UCSD-AML1 (cell line): ENCODE measurements around the gene OR51S1.
"Not testable (repeated sequence)": the region's sequence is repeated elsewhere in the genome, so short reads cannot be mapped to it uniquely, and the experiment has no call there.

Experiments used
- DNase-seq: peaks from one replicate; lab custom pipeline; 2025; ENCODE audit not compliant: unreplicated experiment; lab: John Stamatoyannopoulos, UW

The OR51S1 gene

DNA sequence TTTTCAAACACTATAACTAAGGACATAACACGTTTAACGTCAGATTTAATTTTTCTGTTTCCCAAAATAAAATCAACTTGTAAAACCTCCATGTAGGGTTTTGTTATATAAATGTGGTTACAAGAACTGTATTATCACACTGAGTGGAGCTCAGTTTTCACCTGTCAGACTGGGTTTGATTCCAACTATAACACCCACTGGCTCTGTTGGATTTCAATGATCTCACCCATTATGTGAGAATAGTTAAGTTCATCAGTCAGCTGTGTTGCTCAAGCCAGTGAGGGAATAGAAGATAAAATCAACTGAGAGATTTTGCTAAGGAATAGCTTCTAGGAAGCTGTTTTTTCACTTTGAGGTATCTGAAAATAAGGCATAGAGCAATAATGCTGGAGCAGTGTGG lies 39.8 kb downstream of the OR51S1 start:
- no peak for DNase-seq

DNA sequence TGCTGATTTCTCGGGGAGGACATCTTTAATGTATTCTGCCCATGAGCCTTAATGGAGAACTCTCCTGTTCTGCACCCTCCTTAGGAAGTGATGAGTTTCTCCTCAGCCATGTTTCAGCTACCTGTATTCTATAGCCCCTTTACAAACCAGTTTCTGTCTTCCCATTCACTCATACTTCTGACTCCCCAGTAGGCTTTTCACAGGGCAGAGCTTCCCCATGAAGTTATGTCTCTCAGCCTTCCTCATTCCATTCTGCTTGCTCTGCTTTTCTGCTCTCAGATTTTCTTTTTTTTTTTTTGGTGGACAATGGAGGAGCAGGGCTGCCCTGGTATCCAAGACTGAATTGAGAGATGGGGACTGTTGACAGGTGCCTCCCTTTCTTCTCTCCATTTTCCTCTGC lies 40.5 kb downstream of the OR51S1 start:
- no peak for DNase-seq

DNA sequence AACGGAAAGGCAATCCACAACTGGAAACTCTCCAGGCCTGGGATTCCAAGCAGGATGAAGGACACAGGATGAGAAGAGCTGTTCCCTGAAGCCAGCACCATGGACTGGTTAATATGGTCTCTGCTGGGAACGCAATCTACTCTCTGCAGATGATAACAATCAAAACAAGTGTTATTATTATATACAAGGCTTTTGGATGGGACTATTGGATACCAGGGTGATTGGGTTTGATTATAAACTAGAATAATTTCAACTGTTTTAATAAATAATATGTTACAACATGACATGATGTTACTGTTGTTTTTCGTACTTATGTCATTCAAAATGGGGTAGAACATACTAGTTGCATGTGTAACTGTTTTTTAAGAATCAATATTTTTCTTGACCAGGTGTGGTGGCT lies 44.7 kb downstream of the OR51S1 start, which contains the start of gene OR52R1:
Gene OR52R1 (minus strand): TSS at position 101 of the 400 bp plus-strand sequence. CDS start 0 bp downstream, at position 101.
- DNase-seq, result no peak

DNA sequence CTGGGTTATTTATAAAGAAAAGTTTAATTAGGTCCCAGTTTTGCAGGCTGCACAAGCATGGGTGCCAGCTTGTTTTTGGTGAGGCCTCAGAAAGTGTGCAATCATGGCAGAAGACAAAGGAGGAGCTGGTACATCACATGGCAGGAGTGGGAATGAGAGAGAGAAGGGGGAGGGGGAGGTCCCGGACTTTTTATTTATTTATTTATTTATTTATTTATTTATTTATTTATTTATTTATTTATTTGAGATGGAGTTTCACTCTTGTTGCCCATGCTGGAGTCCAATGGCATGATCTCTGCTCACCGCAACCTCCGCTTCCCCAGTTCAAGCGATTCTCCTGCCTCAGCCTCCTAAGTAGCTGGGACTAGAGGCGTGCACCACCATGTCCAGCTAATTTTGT lies 47.7 kb downstream of the OR51S1 start:
- DNase-seq, result not testable (repeated sequence)

DNA sequence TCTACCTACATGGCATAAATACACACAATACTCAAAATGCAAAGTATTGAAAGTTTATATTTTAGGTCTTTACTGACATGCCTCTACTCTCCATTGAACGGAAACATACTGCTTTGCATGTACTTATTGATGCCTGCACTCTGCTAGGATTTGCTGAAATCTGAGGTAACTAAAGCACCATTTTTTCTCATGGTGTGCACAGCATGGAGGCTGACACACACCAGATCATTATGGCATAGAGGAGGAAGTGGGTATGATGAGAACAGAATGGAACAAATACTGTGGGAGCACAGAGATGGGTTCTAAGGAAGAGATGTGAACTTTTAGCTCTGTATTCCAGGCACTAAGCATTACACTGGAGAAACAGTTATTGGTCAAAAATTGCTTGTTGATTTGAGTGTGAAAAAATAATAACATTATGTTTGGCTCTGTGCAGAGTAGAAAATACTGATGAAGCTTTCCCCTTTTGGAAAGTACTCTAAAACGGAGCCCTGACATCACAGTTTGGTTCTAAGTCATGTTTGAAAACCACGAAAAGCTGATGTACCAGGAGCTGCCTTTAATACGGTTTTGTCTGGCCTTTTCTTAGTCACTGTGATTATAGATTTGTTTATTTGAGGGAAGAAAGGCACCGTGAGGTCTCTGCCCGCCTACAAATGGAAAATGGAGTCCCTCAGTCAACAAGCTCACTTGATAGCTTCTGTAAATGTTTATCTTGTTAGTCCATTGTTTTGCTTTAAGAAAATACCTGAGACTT lies 50.4 kb downstream of the OR51S1 start:
- no peak for DNase-seq
